Right lobe of liver (tissue), 4 donors: ENCODE results near the gene KRTAP4-9.
"Not testable (repeated sequence)": the region's sequence is repeated elsewhere in the genome, so short reads cannot be mapped to it uniquely, and the experiment has no call there.

Source experiments
- CTCF ChIP-seq, 4 donors: fragments of 200-600 bp in 3 of 4; fragments of 450-650 bp in 1 of 4; IDR thresholded peaks; one replicate each; pipeline versions ENCODE4 v1.5.1 to v1.8.0; 2016 to 2022; ENCODE audit warnings: antibody characterized with exemption in 4 of 4, mild to moderate bottlenecking in 2 of 4
- POLR2A ChIP-seq: fragments of 450-650 bp; IDR thresholded peaks from one replicate; pipeline ENCODE4 v1.6.1; 2017; ENCODE audit warnings: antibody characterized with exemption, mild to moderate bottlenecking
- donor health status: DM: no; HTN: no; CAD: no.
- donor health status: DM: no; HTN: no; CAD: no.
- donor health status: DM: no; HTN: yes; CAD: no.

GRCh38 chr17:41084100-41084856 is 20.9 kb upstream of the KRTAP4-9 start, which contains the start of gene KRTAP4-7:
- not testable (repeated sequence) for TF ChIP-seq CTCF (IDR thresholded peaks at IDR 0.05); POLR2A
